Gastrocnemius medialis (tissue), 4 donors: ENCODE data around the gene SHC1.

ENCODE experiments used
- POLR2A ChIP-seq, 2 donors: fragments of 450-650 bp; IDR thresholded peaks; one replicate each; pipeline ENCODE4 v1.6.1; 2017; ENCODE audit warnings: antibody characterized with exemption in 2 of 2, mild to moderate bottlenecking in 2 of 2, moderate library complexity in 2 of 2
- TF ChIP-seq, protein P1 (sequence below), 5 experiments: fragments of 450-650 bp in 3 of 5; fragments of 200-600 bp in 2 of 5; sonication (generic) in 2 of 5; IDR thresholded peaks in 4 of 5; conservative IDR thresholded peaks in 1 of 5; 1 replicate in 4 of 5; 2 replicates in 1 of 5; pipeline ENCODE4 v1.5.1; 2016 to 2019; ENCODE audit warnings: antibody characterized with exemption in 5 of 5, mild to moderate bottlenecking in 3 of 5, moderate library complexity in 3 of 5

DNA sequence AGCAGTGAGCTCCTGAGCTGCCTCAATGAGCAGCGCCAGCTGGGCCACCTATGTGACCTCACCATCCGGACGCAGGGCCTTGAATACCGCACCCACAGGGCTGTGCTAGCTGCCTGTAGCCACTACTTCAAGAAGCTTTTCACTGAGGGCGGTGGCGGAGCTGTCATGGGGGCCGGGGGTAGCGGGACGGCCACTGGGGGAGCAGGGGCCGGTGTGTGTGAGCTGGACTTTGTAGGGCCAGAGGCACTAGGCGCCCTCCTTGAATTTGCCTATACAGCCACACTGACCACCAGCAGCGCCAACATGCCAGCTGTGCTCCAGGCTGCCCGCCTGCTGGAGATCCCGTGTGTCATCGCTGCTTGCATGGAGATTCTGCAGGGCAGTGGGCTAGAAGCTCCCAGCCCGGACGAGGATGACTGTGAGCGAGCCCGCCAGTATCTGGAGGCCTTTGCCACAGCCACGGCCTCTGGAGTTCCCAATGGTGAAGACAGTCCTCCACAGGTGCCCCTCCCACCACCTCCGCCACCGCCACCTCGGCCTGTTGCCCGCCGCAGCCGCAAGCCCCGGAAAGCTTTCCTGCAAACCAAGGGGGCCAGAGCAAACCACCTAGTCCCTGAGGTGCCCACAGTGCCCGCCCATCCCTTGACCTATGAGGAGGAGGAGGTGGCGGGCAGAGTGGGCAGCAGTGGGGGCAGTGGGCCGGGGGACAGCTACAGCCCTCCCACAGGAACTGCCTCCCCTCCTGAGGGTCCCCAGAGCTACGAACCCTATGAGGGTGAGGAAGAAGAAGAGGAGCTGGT, 44.4 kb upstream of the SHC1 start:
- TF ChIP-seq, protein P1, sequence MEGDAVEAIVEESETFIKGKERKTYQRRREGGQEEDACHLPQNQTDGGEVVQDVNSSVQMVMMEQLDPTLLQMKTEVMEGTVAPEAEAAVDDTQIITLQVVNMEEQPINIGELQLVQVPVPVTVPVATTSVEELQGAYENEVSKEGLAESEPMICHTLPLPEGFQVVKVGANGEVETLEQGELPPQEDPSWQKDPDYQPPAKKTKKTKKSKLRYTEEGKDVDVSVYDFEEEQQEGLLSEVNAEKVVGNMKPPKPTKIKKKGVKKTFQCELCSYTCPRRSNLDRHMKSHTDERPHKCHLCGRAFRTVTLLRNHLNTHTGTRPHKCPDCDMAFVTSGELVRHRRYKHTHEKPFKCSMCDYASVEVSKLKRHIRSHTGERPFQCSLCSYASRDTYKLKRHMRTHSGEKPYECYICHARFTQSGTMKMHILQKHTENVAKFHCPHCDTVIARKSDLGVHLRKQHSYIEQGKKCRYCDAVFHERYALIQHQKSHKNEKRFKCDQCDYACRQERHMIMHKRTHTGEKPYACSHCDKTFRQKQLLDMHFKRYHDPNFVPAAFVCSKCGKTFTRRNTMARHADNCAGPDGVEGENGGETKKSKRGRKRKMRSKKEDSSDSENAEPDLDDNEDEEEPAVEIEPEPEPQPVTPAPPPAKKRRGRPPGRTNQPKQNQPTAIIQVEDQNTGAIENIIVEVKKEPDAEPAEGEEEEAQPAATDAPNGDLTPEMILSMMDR (IDR thresholded peaks at IDR 0.05 in 4 of 5, conservative IDR thresholded peaks at IDR 0.05 in 1 of 5) = no peak
- no peak for TF ChIP-seq POLR2A (IDR thresholded peaks at IDR 0.05)
